Liver (tissue), 9 donors: ENCODE measurements around the gene NT5C2. TPM values are rescaled to one million over a fixed set of nuclear protein-coding genes. Genes with fewer than 3 reads are reported as not detected.
"Not testable (repeated sequence)": the region's sequence is repeated elsewhere in the genome, so short reads cannot be mapped to it uniquely, and the experiment has no call there.

ENCODE experiments used
- DNase-seq: peaks from one replicate; pipeline ENCODE4 v3.0.0-alpha.2; 2017; ENCODE audit warnings: low spot score
- H3K27ac ChIP-seq, 2 donors: one replicate each; pipeline ENCODE4 v1.7.0; 2013; ENCODE audit warnings: inconsistent platforms in 2 of 2, low read length in 2 of 2, control low read depth in 1 of 2, low read depth in 1 of 2, mild to moderate bottlenecking in 1 of 2
- H3K27me3 ChIP-seq, 4 donors: one replicate each; pipeline versions ENCODE4 v1.6.1 to v1.7.0; 2013; ENCODE audit warnings: low read length in 3 of 4, inconsistent platforms in 1 of 4, mild to moderate bottlenecking in 1 of 4, moderate library complexity in 1 of 4; ENCODE audit not compliant: control insufficient read depth in 4 of 4, insufficient read depth in 4 of 4
- H3K36me3 ChIP-seq, 4 donors: one replicate each; pipeline versions ENCODE4 v1.6.1 to v1.7.0; 2013; ENCODE audit warnings: low read length in 3 of 4, mild to moderate bottlenecking in 3 of 4, low read depth in 1 of 4, moderate library complexity in 1 of 4; ENCODE audit not compliant: control insufficient read depth in 4 of 4, insufficient read depth in 3 of 4
- H3K4me1 ChIP-seq, 4 donors: one replicate each; pipeline versions ENCODE4 v1.6.1 to v1.7.0; 2013; ENCODE audit warnings: low read length in 3 of 4, mild to moderate bottlenecking in 3 of 4, moderate library complexity in 1 of 4; ENCODE audit not compliant: control insufficient read depth in 4 of 4, insufficient read depth in 4 of 4
- H3K4me3 ChIP-seq, 3 donors: one replicate each; pipeline versions ENCODE4 v1.6.1 to v1.7.0; 2013; ENCODE audit warnings: low read length in 3 of 3, control low read depth in 1 of 3, low read depth in 1 of 3, mild to moderate bottlenecking in 1 of 3
- H3K9ac ChIP-seq, 2 donors: one replicate each; pipeline ENCODE4 v1.7.0; 2013; ENCODE audit warnings: low read length in 2 of 2, mild to moderate bottlenecking in 2 of 2, moderate library complexity in 2 of 2, control low read depth in 1 of 2, low read depth in 1 of 2
- H3K9me3 ChIP-seq, 4 donors: one replicate each; pipeline versions ENCODE4 v1.6.1 to v1.7.0; 2013; ENCODE audit warnings: low read length in 3 of 4; ENCODE audit not compliant: control insufficient read depth in 4 of 4
- ATF3 ChIP-seq: IDR thresholded peaks from 2 replicates; pipeline ENCODE4 v1.6.1; 2016; ENCODE audit warnings: antibody characterized with exemption
- CTCF ChIP-seq: fragments of 150-350 bp; IDR thresholded peaks from 2 replicates; pipeline ENCODE4 v1.5.1; 2017; ENCODE audit warnings: improper control_type of control experiment, low read depth, low read length; ENCODE audit not compliant: missing input control
- EGR1 ChIP-seq, 2 donors: IDR thresholded peaks; 2 replicates each; pipeline ENCODE4 v1.6.1; 2016 to 2018; ENCODE audit warnings: antibody characterized with exemption in 2 of 2, low read depth in 2 of 2
- FOXA1 ChIP-seq: IDR thresholded peaks from 2 replicates; pipeline ENCODE4 v1.6.1; 2016; ENCODE audit warnings: antibody characterized with exemption
- FOXA2 ChIP-seq: IDR thresholded peaks from 2 replicates; pipeline ENCODE4 v1.6.1; 2016; ENCODE audit warnings: antibody characterized with exemption
- GABPA ChIP-seq, 2 donors: IDR thresholded peaks in 1 of 2; conservative IDR thresholded peaks in 1 of 2; 2 replicates each; pipeline ENCODE4 v1.6.1; 2016; ENCODE audit warnings: antibody characterized with exemption in 2 of 2, mild to moderate bottlenecking in 1 of 2, moderate library complexity in 1 of 2
- HNF4A ChIP-seq, 2 donors: conservative IDR thresholded peaks; 2 replicates each; pipeline ENCODE4 v1.6.1; 2016; ENCODE audit warnings: antibody characterized with exemption in 2 of 2, mild to moderate bottlenecking in 2 of 2
- HNF4G ChIP-seq: IDR thresholded peaks from 2 replicates; pipeline ENCODE4 v1.6.1; 2016; ENCODE audit warnings: antibody characterized with exemption
- JUND ChIP-seq, 2 donors: IDR thresholded peaks; 2 replicates each; pipeline ENCODE4 v1.6.1; 2016; ENCODE audit warnings: antibody characterized with exemption in 2 of 2
- MAX ChIP-seq: IDR thresholded peaks from 2 replicates; pipeline ENCODE4 v1.6.1; 2016; ENCODE audit warnings: antibody characterized with exemption
- NR2F2 ChIP-seq: IDR thresholded peaks from 2 replicates; pipeline ENCODE4 v1.6.1; 2016; ENCODE audit warnings: antibody characterized with exemption
- RAD21 ChIP-seq, 2 donors: IDR thresholded peaks; 2 replicates each; pipeline ENCODE4 v1.6.1; 2016; ENCODE audit warnings: antibody characterized with exemption in 2 of 2, mild to moderate bottlenecking in 2 of 2
- REST ChIP-seq: IDR thresholded peaks from 2 replicates; pipeline ENCODE4 v1.6.1; 2016; ENCODE audit warnings: antibody characterized with exemption, mild to moderate bottlenecking
- RXRA ChIP-seq, 2 donors: IDR thresholded peaks; 2 replicates each; pipeline ENCODE4 v1.6.1; 2017 to 2018; ENCODE audit warnings: antibody characterized with exemption in 2 of 2, mild to moderate bottlenecking in 1 of 2
- TAF1 ChIP-seq: conservative IDR thresholded peaks from 2 replicates; pipeline ENCODE4 v1.6.1; 2016; ENCODE audit warnings: antibody characterized with exemption, mild to moderate bottlenecking
- WGBS: extraction: QIAGEN DNeasy Blood & Tissue Kit; methylation state at CpG from one replicate; pipeline ENCODE4 v1.1.7; 2013; 5-methylcytosine and 5-hydroxymethylcytosine counted together
- polyA plus RNA-seq, 2 donors: library from polyadenylated mRNA; stranded (reverse) in 1 of 2; unstranded in 1 of 2; fragments of 200-250 nt in 1 of 2; fragments of >200 nt in 1 of 2; fragmentation: Nextera tagmentation in 1 of 2; extraction: Ambion mirVana in 1 of 2; gene quantifications; one replicate each; pipeline versions ENCODE4 v1.2.1 to v1.2.3, GENCODE V29; 2013 to 2015
- total RNA-seq, 2 donors: library from RNA; depleted of rRNA; stranded (reverse); fragments of >200 nt; gene quantifications; one replicate each; pipeline ENCODE4 v1.2.3, GENCODE V29; 2014
- donor health status: healthy.
- donor health status: healthy.
- donor health status: healthy.
- donor health status: healthy.
- donor health status: healthy.

Gene NT5C2
- total and polyA plus RNA-seq, 4 donors, result 14.4 to 65.3 (median 33.0) TPM

- DNase-seq, result no peak
- TF ChIP-seq NR2F2 (no peak), RXRA (IDR thresholded peaks at IDR 0.05) (no peak), RAD21 (IDR thresholded peaks at IDR 0.05) (no peak), REST (no peak), HNF4G (no peak), FOXA1 (no peak), GABPA (IDR thresholded peaks at IDR 0.05 in 1 of 2, conservative IDR thresholded peaks at IDR 0.05 in 1 of 2) (no peak), HNF4A (conservative IDR thresholded peaks at IDR 0.05) (no peak), FOXA2 (no peak), CTCF (no peak), JUND (IDR thresholded peaks at IDR 0.05) (no peak), TAF1 (no peak), EGR1 (IDR thresholded peaks at IDR 0.05; ENCODE audit: low read depth in 2 of 2) (no peak)
- H3K27me3 ChIP-seq, result no peaks in the 10 kb centered on the region
- 93% methylated on average over 3 of the region's 3 CpGs for WGBS
- no peak overlapping the region for H3K9ac ChIP-seq
- no peak overlapping the region for H3K27ac ChIP-seq
- H3K36me3 ChIP-seq, result peaks cover 2 to 19% (median 14%) of the 10 kb centered on the region in 4 donors
- no peak overlapping the region for H3K4me3 ChIP-seq
- no peaks in the 10 kb centered on the region for H3K9me3 ChIP-seq
- peaks cover 0 to 2% (median 0%) of the 10 kb centered on the region in 4 donors for H3K4me1 ChIP-seq
Observed at GRCh38 chr10:103166523-103166922, 26.5 kb downstream of the NT5C2 start.

- not testable (repeated sequence) for H3K4me1 ChIP-seq, H3K9ac ChIP-seq, DNase-seq, H3K27me3 ChIP-seq, H3K4me3 ChIP-seq, H3K27ac ChIP-seq, H3K9me3 ChIP-seq
- WGBS, result 96% methylated on average over 9 of the region's 9 CpGs
- H3K36me3 ChIP-seq, result peaks cover 2 to 16% (median 4%) of the 10 kb centered on the region in 4 donors
Observed at GRCh38 chr10:103163766-103164403, 29.2 kb downstream of the NT5C2 start.

GRCh38 chr10:103157246-103157645 is 35.8 kb downstream of the NT5C2 start:
- H3K4me3 ChIP-seq, result no peak overlapping the region
- no peak overlapping the region for H3K27ac ChIP-seq
- no peaks in the 10 kb centered on the region for H3K27me3 ChIP-seq
- TF ChIP-seq FOXA2 (no peak), RXRA (IDR thresholded peaks at IDR 0.05) (no peak), MAX (no peak), CTCF (no peak), TAF1 (no peak), RAD21 (IDR thresholded peaks at IDR 0.05) (no peak), ATF3 (no peak), REST (no peak), FOXA1 (no peak)
- H3K4me1 ChIP-seq, result peaks cover 0 to 24% (median 8%) of the 10 kb centered on the region in 4 donors
- DNase-seq, result no peak
- H3K36me3 ChIP-seq, result peaks cover 0 to 10% (median 0%) of the 10 kb centered on the region in 4 donors
- H3K9ac ChIP-seq, result no peak overlapping the region
- 96% methylated on average over 1 of the region's 1 CpG for WGBS
- no peaks in the 10 kb centered on the region for H3K9me3 ChIP-seq
